Fibroblast of skin of abdomen (primary cell): ENCODE data around the gene KRTAP1-3.
"Not testable (repeated sequence)": the region's sequence is repeated elsewhere in the genome, so short reads cannot be mapped to it uniquely, and the experiment has no call there.

Experiments used
- DNase-seq: peaks from one replicate; pipeline ENCODE4 v3.0.0-alpha.2; 2013

The KRTAP1-3 gene

DNA sequence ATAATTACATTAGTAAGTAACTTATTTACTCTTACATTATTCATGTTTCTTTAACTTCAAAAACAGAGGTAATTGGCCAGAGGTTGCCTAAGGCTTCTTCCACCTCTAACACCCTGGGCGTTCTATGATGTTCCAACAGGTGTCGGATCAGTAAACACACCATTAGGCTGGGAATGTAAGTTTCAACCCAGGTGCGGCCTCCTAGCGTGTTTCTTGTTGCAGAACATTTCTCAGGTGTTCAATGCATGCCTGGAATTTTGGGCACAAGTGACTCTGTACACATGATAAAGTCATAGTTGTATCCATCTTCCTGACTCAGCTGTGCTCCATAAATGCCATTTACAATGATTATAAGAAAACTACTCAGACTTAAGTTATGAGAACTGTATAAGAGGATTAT lies 19.4 kb upstream of the KRTAP1-3 start:
- DNase-seq = no peak

- DNase-seq = peak; percentile 74
Measured at GRCh38 chr17:41052566-41052965, 17.9 kb upstream of the KRTAP1-3 start.

DNA sequence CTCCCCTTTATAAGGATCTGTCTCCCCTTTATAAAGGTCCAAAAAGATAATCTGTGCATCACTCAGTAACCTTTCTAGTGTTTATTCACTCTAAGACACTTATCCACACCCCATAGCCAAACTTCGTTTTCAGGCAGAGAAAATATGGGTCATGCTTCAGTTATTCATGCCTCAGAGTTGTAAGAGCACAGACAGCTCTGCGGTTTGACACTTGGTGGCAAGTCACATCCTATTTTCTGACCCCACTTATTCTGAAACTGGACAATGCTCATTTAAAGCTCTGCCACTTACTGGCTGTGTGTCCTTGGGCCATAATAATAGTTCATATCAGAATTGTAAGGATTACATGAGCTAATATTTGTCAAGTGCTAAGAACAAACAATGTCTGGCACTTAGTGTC lies 14.4 kb upstream of the KRTAP1-3 start:
- DNase-seq = peak; percentile 54

DNA sequence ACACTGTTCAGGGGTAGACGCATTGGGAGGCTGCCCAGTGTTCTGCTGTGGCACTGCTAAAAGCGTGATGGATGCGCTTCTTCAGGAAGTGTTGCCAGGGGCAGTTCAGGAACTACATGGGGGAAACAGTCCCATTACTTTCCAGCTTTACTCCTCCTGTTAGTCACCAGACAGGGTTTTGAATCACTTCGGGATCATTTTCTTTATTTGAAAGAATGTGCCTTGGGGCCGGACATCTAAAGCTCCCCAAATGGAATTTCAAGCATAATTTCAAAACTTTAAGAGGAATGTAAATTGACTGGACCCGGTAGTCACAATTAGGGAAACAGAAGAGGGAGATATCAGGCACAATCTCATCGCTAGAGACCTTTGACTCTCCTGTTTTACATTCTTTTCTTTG lies 13.8 kb upstream of the KRTAP1-3 start:
- DNase-seq = peak; percentile 69

DNA sequence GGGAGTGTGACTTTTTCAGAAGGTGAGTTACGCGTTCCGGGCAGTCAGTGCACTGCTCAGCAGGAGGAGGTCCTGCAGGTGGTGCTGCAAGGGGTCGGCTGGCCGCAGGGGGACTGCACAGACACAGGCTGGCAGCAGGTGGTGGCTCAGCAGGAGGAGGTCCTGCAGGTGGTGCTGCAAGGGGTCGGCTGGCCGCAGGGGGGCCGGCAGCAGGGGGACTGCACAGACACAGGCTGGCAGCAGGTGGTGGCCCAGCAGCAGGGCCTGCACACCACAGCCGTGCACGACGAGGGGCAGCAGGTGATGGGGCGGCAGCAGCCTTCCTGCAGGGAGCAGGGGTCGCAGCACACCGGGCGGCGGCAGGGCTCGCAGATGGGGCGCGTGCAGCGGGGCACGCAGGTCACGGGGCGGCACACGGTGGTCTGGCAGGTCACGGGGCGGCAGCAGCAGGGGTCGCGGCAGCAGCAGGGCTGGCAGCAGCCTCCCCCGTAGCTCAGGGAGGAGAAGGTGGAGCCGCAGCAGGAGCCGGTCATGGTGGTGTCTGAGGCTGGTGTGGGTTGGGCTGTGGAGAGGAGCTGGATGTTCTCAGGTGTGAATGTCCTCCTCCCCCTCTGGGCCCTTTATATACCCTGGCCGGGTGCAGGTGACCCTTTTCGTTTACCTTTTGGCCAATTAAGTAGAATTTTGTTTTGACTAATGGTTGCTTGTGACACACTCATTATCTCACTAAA lies 12.2 kb upstream of the KRTAP1-3 start, which contains the start of gene KRTAP2-1:
KRTAP2-1 (minus strand) TSS at position 582 of the 731 bp plus-strand sequence; CDS start at position 533, 49 bp downstream.
- DNase-seq = not testable (repeated sequence)

GRCh38 chr17:41042953-41043352 lies 8.3 kb upstream of the KRTAP1-3 start:
- no peak for DNase-seq

- DNase-seq = not testable (repeated sequence)
Measured at GRCh38 chr17:41040783-41041571, 6.3 kb upstream of the KRTAP1-3 start, which contains the start of gene KRTAP1-1. KRTAP1-1 (minus strand) TSS chr17:41041450; CDS start chr17:41041397, 53 bp downstream.

DNA sequence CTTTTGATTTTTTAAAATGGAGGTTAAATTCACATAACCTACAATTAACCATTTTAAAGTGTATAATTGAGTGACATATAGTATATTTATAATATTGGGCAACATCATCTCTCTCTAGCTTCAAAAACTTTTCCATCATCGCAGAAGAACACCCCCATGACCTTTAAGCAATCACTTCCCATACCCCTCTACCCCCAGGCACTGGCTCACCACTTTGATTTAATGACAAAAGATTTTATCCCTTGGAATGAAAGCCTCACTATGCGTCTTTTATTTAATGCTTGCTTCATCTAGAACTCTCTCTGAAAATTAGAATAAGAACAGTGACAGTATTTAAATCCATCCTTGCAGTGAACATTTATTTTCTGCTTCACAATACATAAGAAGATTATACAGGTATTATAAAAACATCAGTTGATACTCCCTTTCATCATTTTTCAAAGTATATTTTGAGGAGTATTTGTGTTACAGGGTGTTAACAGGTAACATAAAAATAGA lies 3.2 kb upstream of the KRTAP1-3 start:
- DNase-seq = no peak

DNA sequence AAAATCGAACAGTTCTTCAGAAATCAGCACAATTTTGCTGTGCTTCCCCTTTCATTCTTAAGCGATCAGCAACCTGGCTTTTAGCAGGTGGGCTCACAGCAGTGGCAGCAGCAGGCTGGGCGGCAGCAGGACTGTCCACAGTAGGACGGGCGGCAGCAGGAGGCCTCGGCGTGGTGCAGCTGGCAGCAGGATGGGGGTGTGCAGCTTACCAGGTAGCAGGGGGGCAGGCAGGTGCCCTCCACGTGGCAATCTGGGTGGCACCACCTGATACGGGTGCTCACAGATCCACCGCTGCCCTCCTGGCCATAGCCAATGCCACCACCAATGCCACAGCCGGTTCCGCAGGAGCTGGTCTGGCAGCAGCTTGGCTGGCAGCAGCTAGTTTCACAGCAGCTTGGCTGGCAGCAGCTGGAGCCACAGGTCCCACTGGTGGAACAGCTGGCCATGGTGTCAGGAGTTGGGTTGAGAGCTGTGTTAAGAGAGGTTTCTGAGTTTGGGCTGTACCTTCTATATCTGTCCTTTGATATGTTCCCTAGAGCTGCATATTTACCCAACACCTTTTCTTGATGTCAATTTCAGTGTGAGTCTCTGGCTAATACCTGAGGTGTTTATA lies 4.9 kb downstream of the KRTAP1-3 start, which contains the start of gene KRTAP1-4:
KRTAP1-4 (minus strand) TSS at position 563 of the 613 bp plus-strand sequence; CDS start at position 446, 117 bp downstream.
- DNase-seq = no peak

DNA sequence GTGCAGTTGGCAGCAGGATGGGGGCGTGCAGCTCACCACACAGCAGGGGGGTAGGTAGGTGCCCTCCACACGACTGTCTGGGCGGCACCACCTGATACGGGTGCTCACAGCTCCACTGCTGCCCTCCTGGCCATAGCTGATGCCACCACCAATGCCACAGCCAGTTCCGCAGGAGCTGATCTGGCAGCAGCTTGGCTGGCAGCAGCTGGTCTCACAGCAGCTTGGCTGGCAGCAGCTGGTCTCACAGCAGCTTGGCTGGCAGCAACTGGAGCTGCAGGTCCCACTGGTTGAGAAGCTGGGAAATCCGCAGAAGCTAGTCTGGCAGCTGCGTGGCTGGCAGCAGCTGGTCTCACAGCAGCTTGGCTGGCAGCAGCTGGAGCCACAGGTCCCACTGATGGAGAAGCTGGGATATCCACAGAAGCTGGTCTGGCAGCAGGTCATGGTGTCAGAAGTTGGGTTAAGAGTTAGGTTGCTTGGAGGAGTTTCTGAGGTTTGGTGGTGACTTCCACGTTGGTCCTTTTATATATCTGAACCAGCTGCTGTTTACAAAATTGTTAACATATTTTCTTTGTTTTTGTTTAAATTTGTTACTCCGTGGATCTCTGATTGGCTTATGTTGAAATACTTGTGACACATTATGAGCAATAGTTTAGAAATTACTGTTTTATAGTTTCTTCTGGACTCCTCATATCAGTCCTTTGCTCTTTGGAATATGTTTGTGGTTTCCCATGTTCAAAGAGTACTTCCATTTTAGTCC lies 7.8 kb downstream of the KRTAP1-3 start, which contains the start of gene KRTAP1-5:
KRTAP1-5 (minus strand) TSS at position 494 of the 757 bp plus-strand sequence; CDS start at position 441, 53 bp downstream.
- peak; percentile 76 for DNase-seq

- peak; percentile 61 for DNase-seq
Measured at GRCh38 chr17:41024697-41025096, 10.0 kb downstream of the KRTAP1-3 start.

DNA sequence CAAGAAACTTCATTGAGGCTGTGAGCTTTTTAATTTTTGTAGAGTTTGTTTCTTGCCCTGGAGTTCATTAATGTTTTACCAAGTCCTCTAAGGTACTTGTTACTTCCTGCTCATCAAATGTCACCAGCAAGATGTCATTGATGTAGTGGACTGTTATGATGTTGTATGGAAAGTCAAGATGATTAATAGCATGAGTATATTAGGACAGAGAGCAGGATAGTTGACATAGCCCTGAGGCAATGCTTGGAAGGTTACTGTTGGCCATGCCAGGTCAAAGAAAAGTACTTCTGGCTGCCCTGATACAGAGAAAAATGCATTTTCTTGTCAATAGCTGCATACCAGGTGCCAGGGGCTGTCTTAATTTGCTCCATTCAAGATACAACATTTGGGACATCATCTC lies 14.3 kb downstream of the KRTAP1-3 start:
- no peak for DNase-seq

- DNase-seq = no peak
Measured at GRCh38 chr17:41019415-41019814, 15.3 kb downstream of the KRTAP1-3 start.

- no peak for DNase-seq
Measured at GRCh38 chr17:41018541-41018940, 16.1 kb downstream of the KRTAP1-3 start.

DNA sequence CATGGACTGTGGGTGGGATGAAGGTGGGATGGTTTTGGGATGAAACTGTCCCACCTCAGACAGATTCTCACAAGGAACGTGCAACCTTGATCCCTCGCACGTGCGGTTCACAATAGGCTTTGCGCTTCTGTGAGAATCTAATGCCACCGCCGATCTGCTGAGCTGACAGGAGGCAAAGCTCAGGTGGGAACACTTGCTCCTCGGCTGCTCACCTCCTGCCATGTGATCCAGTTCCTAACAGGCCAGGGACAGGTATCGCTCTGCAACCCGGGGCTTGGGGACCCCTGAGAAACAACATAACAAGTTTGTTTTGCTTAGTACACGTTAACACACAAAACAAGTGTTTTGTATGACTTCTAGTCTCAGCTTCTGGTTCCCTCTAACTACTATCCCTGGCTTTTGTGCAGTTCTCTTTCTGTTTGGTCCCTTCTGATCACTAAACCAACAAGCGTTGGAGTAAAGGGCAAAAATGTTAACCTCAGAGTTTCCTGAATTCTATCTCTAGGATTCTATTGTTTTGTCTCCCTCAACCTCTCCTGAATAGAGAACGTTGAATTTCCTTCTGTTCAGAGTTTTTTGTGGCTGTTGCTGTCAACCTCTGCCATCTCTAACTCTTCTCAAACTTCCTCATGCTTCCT lies 18.0 kb downstream of the KRTAP1-3 start:
- DNase-seq = no peak

GRCh38 chr17:41015454-41015853 lies 19.2 kb downstream of the KRTAP1-3 start:
- no peak for DNase-seq

- DNase-seq = peak; percentile 59
Measured at GRCh38 chr17:41013606-41014005, 21.1 kb downstream of the KRTAP1-3 start.

DNA sequence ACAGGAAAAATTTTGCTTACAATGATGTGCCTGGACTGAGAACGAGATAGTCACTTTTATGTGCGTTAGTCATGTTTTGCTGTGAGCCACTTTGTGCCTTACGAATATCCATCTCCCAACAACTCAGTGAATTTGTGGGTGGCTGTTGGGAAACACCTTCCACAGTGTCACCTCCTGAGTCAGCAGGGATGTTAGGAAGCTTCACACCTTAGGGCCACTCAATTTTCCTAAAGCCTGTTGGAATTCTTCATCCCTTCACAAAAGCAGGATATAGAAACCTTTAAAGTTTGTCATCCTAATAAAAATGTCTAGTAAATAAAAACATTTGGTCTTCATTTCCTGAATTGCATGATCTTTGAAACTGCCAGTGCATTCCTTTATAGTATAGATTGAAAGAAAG lies 21.5 kb downstream of the KRTAP1-3 start:
- no peak for DNase-seq

- DNase-seq = no peak
Measured at GRCh38 chr17:41012326-41013120, 22.2 kb downstream of the KRTAP1-3 start.

- DNase-seq = no peak
Measured at GRCh38 chr17:41010441-41010840, 24.2 kb downstream of the KRTAP1-3 start.

DNA sequence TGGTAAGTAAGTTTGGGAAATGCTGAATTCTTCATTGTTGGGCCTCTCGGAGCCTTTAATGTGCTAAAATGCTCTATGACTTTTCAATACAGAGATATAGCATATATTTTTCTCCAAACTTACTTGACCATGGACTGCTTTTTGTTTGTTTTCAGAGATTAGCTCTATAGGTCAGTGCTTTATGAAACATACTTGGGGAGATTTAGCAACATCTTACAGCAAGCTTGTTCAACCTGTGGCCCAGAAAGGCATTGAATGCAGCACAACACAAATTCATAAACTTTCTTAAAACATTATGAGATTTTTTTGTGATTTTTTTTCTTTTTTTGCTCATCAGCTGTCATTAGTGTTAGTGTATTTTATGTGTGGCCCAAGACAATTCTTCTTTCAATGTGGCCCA lies 24.7 kb downstream of the KRTAP1-3 start:
- DNase-seq = no peak
